OCI-M2 (cell line): ENCODE results near the gene PRELID1.

Experiments
- DNase-seq: peaks from one replicate; lab custom pipeline; 2025; ENCODE audit not compliant: unreplicated experiment; lab: John Stamatoyannopoulos, UW

Gene PRELID1

DNA sequence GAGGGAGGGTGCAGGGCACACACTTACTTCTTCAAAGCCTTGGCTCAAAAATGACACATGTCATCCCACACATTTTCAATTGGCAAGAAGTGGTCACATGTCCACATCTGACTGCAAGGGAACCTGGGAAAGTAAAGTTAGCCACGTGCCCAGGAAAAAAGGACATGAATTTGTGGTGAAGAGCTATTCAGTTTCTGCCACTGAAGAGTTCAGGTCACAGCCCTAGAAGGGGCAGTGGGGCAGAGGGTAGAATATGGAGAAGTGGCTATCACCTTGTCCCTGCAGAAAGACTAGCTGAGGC, 52.2 kb downstream of the PRELID1 start:
- DNase-seq: no peak
